ENCODE measurements around the gene INTS15. TPM values are rescaled to one million over a fixed set of nuclear protein-coding genes. Genes with fewer than 3 reads are reported as not detected.
A peak's percentile ranks its signal among the peaks of the same experiment; 100 is the strongest.

The INTS15 gene
- total RNA-seq, 8 experiments from 2014 or later, result 11.9 to 22.2 (median 16.6) TPM

- WGBS, 10 experiments, result 1% methylated on average over 13 of the region's 91 CpGs; no CpG with 5 or more reads in 9 of the 10 experiments
- Histone ChIP-seq H3K27ac (peak within 1 kb of the TSS; percentile 48 to 85), H3K4me3 (peak within 1 kb of the TSS; percentile 66 to 92 (median 83)), H3K4me1 (replicated peaks in 1 of 2) (peaks cover 3 to 6% of the 10 kb centered on the region in 2 donors)
- in situ Hi-C loops (cut with MboI; ENCODE audit: low pct_unique_long_range_greater_than_20kb in 2 of 9, low sequenced_read_pairs in 9 of 9, unreplicated experiment in 9 of 9), result no loop called here
- peak in 7 of 8 experiments; percentile 25 to 89 (median 85) for ATAC-seq (replicated peaks in 6 of 8)
Observed at GRCh38 chr7:6614953-6615722, 25.3 kb downstream of the INTS15 start, which contains the start of gene ZNF853. Gene ZNF853, plus strand, starts transcription at chr7:6615610. Its CDS starts 565 bp downstream, at chr7:6616175.

- in situ Hi-C loops (cut with MboI; ENCODE audit: low pct_unique_long_range_greater_than_20kb in 2 of 9, low sequenced_read_pairs in 9 of 9, unreplicated experiment in 9 of 9), result no loop called here
- Histone ChIP-seq H3K27ac (peak overlapping the region; percentile 35 to 85), H3K4me3 (peak overlapping the region; percentile 66 to 92 (median 83)), H3K4me1 (replicated peaks in 1 of 2) (peaks cover 3 to 6% of the 10 kb centered on the region in 2 donors)
- 11 to 100% (median 69%) methylated on average over 3 to 10 of the region's 63 CpGs; no CpG with 5 or more reads in 4 of the 10 experiments for WGBS, 10 experiments
- peak in 6 of 8 experiments; percentile 37 to 47 (median 46) for ATAC-seq (replicated peaks in 6 of 8)
Observed at GRCh38 chr7:6615723-6616555, 26.1 kb downstream of the INTS15 start.

- in situ Hi-C loops (cut with MboI; ENCODE audit: low pct_unique_long_range_greater_than_20kb in 2 of 9, low sequenced_read_pairs in 9 of 9, unreplicated experiment in 9 of 9), result no loop called here
- peaks cover 3 to 6% of the 10 kb centered on the region in 2 donors for H3K4me1 ChIP-seq (replicated peaks in 1 of 2)
- no peak overlapping the region for H3K27ac ChIP-seq
- H3K4me3 ChIP-seq, result no peak overlapping the region
- 40 to 96% (median 83%) methylated on average over 1 to 9 of the region's 20 CpGs; no CpG with 5 or more reads in 4 of the 10 experiments for WGBS, 10 experiments
- no peak for ATAC-seq (replicated peaks in 6 of 8)
Observed at GRCh38 chr7:6616854-6617643, 27.2 kb downstream of the INTS15 start.

GRCh38 chr7:6618621-6619020 lies 28.8 kb downstream of the INTS15 start:
- Histone ChIP-seq H3K27ac (no peak overlapping the region), H3K4me1 (replicated peaks in 1 of 2) (peaks cover 3 to 6% of the 10 kb centered on the region in 2 donors), H3K4me3 (no peak overlapping the region)
- in situ Hi-C loops (cut with MboI; ENCODE audit: low pct_unique_long_range_greater_than_20kb in 2 of 9, low sequenced_read_pairs in 9 of 9, unreplicated experiment in 9 of 9), result no loop called here
- WGBS, 10 experiments, result 74 to 100% (median 86%) methylated on average over 1 to 4 of the region's 4 CpGs; no CpG with 5 or more reads in 6 of the 10 experiments
- no peak for ATAC-seq (replicated peaks in 6 of 8)

- whole genome bisulfite sequencing, 10 experiments, result 33 to 100% (median 88%) methylated on average over 1 to 3 of the region's 3 CpGs; no CpG with 5 or more reads in 4 of the 10 experiments
- in situ Hi-C loops (cut with MboI; ENCODE audit: low pct_unique_long_range_greater_than_20kb in 2 of 9, low sequenced_read_pairs in 9 of 9, unreplicated experiment in 9 of 9), result no loop called here
- Histone ChIP-seq H3K4me1 (replicated peaks in 1 of 2) (peaks cover 3 to 6% of the 10 kb centered on the region in 2 donors), H3K4me3 (no peak overlapping the region), H3K27ac (no peak overlapping the region)
- no peak for ATAC-seq (replicated peaks in 6 of 8)
Observed at GRCh38 chr7:6619961-6620360, 30.1 kb downstream of the INTS15 start.

- Histone ChIP-seq H3K4me3 (no peak overlapping the region), H3K4me1 (replicated peaks in 1 of 2) (peaks cover 0 to 3% of the 10 kb centered on the region in 2 donors), H3K27ac (no peak overlapping the region)
- 47 to 100% (median 95%) methylated on average over 1 to 9 of the region's 20 CpGs; no CpG with 5 or more reads in 1 of the 10 experiments for WGBS, 10 experiments
- in situ Hi-C loops (cut with MboI; ENCODE audit: low pct_unique_long_range_greater_than_20kb in 2 of 9, low sequenced_read_pairs in 9 of 9, unreplicated experiment in 9 of 9), result no loop called here
- no peak for ATAC-seq (replicated peaks in 6 of 8)
Observed at GRCh38 chr7:6621195-6622133, 31.6 kb downstream of the INTS15 start.

GRCh38 chr7:6622134-6622710 lies 32.4 kb downstream of the INTS15 start:
- in situ Hi-C loops (cut with MboI; ENCODE audit: low pct_unique_long_range_greater_than_20kb in 2 of 9, low sequenced_read_pairs in 9 of 9, unreplicated experiment in 9 of 9), result no loop called here
- Histone ChIP-seq H3K27ac (no peak overlapping the region), H3K4me1 (replicated peaks in 1 of 2) (no peaks in the 10 kb centered on the region), H3K4me3 (no peak overlapping the region)
- ATAC-seq (replicated peaks in 6 of 8), result no peak
- WGBS, 10 experiments, result 80 to 100% (median 96%) methylated on average over 1 to 22 of the region's 67 CpGs; no CpG with 5 or more reads in 5 of the 10 experiments

GRCh38 chr7:6623589-6624245 lies 33.9 kb downstream of the INTS15 start:
- no peak for ATAC-seq (replicated peaks in 6 of 8)
- in situ Hi-C loops (cut with MboI; ENCODE audit: low pct_unique_long_range_greater_than_20kb in 2 of 9, low sequenced_read_pairs in 9 of 9, unreplicated experiment in 9 of 9), result no loop called here
- Histone ChIP-seq H3K4me3 (no peak overlapping the region), H3K27ac (no peak overlapping the region), H3K4me1 (replicated peaks in 1 of 2) (no peaks in the 10 kb centered on the region)
- WGBS, 10 experiments, result 49 to 100% (median 97%) methylated on average over 1 to 6 of the region's 15 CpGs; no CpG with 5 or more reads in 5 of the 10 experiments

- no peak overlapping the region for H3K27ac ChIP-seq
- in situ Hi-C loops (cut with MboI; ENCODE audit: low pct_unique_long_range_greater_than_20kb in 2 of 9, low sequenced_read_pairs in 9 of 9, unreplicated experiment in 9 of 9), result no loop called here
- no peak for ATAC-seq (replicated peaks in 6 of 8)
- WGBS, 10 experiments, result 25 to 93% (median 70%) methylated on average over 1 to 3 of the region's 3 CpGs
- no peak overlapping the region for H3K4me3 ChIP-seq
- H3K4me1 ChIP-seq (replicated peaks in 1 of 2), result no peaks in the 10 kb centered on the region
Observed at GRCh38 chr7:6624246-6624611, 34.4 kb downstream of the INTS15 start.

- no peak for ATAC-seq (replicated peaks in 6 of 8)
- no peak overlapping the region for H3K4me3 ChIP-seq
- in situ Hi-C loops (cut with MboI; ENCODE audit: low pct_unique_long_range_greater_than_20kb in 2 of 9, low sequenced_read_pairs in 9 of 9, unreplicated experiment in 9 of 9), result no loop called here
- no peaks in the 10 kb centered on the region for H3K4me1 ChIP-seq (replicated peaks in 1 of 2)
- H3K27ac ChIP-seq, result no peak overlapping the region
- WGBS, 10 experiments, result 60 to 96% (median 83%) methylated on average over 1 to 4 of the region's 6 CpGs; no CpG with 5 or more reads in 4 of the 10 experiments
Observed at GRCh38 chr7:6628045-6628444, 38.2 kb downstream of the INTS15 start.

Measured in motor neuron (in vitro differentiated cells).